GM19467 (cell line): Measurements from ENCODE around the gene GPR18.
"Not testable (repeated sequence)": the region's sequence is repeated elsewhere in the genome, so short reads cannot be mapped to it uniquely, and the experiment has no call there.

Experiments
- ATAC-seq: cut with Tn5 transposase; IDR thresholded peaks from one replicate; pipeline ENCODE4 v1.9.1; 2021; ENCODE audit warnings: mild to moderate bottlenecking, moderate library complexity; ENCODE audit not compliant: unreplicated experiment

Gene GPR18

DNA sequence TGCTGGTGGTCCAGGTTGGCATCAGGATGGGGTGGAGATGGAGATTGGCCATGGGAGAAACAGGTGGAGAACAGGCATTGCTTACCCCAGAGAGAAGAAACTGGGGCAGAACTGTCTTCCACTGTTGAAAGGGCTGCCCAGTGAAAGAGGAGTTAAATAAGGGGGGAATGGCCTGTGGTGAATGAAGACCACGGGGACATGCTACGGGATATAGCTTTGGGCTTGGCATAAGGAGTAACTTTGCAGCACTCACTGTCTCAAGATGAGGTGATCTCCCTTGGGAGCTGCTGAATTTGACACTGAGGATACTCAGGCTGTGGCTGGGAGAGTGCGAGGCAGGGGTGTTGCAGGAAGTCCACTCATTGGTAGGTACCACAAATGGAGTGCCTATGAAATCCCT, 10.6 kb upstream of the GPR18 start:
- ATAC-seq, result no peak

DNA sequence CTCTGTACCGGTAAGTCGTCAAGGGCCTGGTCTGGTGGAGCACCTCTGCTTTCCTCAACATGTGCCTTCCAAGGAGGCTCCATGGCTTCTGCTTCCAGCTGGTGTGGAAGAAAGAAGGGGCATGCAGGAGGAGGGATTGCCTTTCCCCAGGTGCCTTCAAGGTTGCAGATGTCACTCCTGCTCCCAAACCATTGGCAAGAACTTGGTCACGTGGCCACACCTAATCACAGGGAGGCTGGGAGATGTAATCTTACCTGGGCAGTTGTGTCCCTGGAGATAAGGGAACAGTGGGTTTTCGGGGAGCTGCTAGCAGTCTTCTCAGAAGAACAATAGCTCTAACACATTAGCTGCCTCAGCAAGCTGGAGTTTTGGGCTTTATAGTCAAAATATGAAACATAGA, 9.7 kb upstream of the GPR18 start:
- ATAC-seq, result no peak

DNA sequence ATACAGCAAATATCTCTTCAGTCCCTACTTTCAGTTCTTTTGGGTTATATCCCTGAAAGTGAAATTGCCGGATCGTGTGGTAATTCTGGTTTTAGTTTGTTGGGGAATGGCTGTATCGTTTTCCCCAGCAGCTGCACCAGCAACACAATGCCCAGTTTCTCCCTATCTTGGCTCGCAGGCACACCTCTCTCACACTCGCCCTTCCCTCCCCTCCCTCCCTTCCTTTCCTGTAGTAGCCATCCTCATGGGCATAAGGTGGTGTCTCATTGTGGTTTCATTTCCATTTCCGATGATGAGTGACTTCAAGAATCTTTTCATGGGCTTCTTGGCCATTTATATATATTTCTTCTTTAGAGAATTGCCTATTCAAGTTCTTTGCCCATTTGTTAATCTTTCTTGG, 8.6 kb upstream of the GPR18 start:
- ATAC-seq, result no peak

DNA sequence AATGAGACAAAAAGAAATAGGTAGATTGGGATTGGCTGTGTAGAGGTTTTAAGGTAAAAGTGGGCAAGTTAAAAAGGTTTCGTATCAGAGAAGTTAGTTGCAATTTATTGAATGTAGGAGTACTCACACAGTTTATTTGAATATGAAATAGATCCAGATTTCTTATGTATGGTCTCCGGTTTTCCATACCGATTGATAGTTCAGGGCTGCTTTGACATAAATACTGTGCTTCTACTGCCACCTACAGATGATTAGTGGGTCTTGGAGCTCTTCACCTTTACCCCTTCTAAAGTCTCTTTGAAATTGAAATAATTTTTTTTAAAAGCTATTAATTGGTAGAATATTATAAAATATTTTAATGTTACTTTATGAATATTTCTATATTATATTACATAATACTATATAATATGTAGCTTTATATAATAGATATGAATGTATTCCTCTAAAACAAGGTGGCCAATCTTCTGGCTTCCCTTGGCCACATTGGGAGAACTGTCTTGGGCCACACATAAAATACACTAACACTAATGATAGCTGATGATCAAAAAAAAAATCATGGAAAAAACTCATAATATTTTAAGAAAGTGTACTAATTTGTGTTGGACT, 7.7 kb upstream of the GPR18 start:
- ATAC-seq, result no peak

DNA sequence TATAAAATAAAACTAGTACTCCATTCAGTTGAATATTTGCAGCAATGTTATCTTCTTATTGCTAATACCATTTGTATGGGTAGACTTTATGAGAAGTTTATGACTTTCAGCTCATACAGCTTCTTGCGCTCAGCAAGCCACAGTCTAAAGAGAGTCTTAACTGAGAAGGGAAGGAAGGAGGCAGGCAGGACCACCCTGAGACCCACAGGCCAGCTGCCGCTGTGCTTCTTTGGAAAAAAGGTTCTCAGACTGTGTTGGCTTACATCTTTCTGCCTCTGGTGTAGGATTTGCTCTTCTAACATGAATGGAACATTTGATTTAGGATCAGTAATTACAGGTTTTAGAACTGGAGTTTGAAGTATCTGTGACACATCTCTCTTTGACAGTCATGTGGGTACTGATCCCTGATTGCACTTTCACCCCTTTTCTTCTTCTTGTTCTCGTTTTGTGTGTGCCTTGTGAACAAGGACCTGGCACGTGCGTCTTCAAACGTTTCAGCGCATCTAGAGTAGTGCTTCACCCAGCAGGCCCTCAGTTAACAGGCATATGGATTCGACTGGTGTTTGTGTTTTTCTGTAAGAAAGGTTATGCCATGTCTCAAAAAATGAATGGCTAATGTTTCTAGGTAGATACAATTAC, 7.1 kb upstream of the GPR18 start:
- ATAC-seq, result no peak

DNA sequence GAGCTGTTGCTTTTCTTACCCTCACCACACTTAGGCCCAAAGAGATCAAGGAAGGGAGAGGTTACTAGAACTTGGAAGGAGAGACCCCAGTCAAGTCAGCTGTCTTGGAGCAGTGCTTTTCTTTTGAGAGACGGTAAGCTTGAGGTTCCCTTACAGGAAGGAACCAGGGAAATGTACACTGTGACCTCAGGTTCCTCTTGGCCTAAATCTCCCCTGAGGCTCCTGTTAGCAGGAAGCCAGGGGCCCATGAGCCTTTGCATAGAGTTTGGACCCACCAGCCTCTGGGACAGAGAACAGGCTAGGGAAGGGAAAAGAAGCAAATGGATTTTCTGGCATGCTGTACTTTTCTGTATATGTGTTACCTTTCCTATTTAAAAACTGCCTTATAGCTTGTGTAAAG, 5.9 kb upstream of the GPR18 start:
- no peak for ATAC-seq

DNA sequence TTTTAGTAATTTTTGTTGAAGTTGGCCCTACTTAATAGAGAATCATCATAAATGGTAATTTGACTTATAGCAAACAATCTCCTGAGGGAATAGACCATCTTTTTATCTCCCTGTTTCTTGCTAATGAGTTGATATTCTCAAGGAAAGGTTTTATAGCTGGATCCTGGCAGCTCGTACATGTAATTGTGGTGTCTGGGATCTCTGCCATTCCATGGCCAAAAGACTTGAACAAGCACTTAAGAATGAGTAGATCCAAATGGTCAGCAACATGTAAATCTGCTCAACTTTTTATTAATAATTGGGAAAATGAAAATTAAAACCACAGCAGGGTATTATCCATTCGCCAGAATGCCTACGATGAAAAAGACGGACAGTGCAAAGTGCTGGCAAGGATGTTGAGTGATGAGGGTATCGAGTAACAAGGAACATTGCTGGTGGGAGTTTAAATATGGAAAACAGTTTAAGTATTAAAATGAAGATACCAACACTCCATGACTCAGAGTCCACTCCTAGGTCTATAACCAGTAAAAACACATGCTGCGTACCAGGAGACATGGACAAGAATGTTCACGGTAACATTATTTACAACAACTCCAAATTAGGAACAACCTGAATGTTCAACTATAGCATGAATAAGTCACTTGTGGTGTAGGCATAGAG, 5.1 kb upstream of the GPR18 start:
- ATAC-seq, result no peak

DNA sequence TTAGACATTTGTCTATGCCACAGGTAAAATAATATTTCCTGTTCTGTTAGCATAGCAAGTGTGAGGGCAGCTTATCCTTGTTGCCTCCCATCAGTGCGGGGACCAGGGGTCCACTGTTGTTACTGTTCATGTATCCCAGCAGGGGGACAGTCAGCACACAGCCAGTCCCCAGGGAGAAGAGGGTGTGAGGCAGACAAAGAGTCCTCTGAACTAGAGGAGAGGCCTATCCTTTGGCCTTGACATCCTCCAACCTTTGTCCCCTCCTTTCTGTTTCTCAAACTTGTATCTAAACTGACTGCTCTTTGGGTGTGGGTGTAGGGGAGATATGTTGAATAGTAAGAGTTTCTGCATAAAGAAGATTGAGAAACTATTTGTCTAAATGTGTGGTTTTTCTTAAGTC, 2.9 kb upstream of the GPR18 start:
- ATAC-seq, result no peak

DNA sequence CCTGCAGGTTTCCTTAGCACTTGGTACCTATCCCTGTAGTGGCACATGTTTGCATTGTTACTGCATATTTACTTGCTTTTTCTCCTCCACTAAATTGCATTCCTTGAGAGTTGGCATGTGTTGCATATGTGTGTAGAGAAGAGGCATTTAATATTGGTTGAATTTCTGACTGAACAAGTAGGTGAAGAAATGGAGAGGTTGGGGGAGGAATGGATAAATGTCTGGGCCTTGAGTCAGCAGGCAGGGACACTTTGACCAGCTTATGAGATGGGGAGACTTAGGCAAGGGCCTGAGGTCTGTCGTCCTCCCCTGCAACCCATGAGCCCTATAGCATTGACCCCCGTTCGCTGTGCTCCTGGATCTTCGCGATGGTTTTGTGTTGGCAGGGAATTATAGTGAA, 2.0 kb upstream of the GPR18 start:
- ATAC-seq, result no peak

DNA sequence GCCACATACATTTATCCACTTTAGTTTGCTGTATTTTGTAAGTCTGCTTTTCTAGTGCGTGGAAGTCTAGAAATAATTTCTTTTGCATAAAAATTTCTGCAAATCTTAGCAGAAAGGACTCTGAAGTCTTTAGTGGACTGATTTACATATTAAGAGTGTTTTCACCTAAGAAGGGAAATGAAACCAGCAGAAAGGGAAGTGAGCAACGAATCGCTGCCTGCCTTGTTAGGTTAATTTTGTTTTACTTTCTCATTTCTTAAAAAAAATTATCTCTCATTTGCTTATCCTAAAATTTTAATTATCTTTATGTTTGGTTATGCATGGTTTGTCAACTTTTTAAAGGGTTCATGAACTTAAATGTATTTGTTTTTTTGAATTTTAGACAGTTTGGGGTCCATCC, 767 bp upstream of the GPR18 start:
- peak; percentile 62 for ATAC-seq

DNA sequence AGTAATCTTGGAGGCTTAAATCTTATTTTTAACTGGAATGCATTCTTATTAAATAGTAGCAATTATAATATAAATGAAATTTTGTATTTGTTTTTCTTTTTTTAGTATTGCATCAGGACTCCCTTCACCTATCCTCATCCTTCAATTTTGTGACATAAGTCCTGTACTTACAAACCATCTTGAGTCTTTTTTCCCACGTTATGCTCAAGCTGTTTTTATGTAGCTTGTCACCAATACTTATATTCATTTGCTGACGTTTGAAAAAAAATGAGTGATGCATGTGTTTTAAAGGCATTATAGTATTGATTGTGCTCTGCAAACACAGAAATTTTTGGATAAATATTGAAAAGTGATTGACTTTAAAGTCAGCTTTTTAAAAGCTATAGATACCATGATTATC, 888 bp downstream of the GPR18 start:
- ATAC-seq, result no peak

DNA sequence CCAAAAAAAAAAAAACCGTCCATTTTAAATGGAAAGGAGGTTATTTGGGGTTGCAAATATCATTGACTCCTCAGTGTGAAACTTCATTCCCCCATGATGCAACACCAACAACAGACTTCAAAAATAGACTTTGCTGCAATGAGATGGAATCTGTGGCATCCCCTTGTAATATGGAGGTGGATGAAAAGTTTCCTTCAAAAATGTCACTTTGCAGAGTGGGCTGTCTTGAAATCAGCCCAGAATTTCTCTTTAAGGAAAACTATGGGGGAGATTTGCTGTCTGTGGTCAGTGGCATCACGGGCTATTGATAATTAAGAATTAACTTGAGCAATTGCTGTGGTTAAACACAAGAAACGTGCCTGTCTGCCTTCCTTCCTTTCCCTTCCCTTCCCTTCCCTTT, 1.5 kb downstream of the GPR18 start:
- ATAC-seq, result no peak

DNA sequence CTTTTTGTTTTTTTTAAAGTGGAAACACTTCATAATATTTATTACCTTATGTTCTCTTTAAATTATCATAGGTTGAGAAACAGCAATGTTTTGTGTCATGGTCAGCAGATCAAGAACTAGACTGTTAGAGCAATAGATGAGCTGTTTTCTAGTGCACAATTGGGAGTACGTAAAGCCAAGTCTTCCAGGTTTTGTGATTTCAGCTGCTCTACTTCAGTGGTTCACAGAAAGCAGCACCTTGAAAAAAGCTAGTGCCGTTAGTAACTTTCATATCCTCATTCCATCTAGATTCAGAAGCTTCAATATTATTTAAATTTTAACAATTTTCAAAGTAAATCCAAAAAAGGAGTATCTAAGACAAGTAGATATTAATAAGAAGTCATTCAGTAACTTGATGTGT, 1.9 kb downstream of the GPR18 start:
- ATAC-seq, result no peak

DNA sequence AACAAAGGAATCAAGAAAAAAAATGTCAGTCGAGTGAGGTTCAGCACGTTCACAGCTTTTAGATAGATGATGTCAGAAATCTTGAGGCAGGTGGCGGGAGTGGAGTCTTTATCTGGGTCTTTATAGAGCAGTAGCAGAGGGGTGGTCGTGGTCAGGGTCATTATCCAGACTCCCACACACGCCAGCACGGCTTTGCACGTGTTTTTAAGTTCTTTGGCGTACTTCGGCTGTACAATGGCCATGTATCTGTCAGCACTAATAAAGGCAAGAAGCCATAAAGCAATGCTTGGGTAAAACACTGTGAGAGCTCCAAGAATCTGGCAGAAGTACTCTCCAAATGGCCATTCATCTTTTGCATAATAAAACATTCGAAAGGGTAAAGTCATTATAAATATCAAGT, 2.9 kb downstream of the GPR18 start:
- no peak for ATAC-seq

DNA sequence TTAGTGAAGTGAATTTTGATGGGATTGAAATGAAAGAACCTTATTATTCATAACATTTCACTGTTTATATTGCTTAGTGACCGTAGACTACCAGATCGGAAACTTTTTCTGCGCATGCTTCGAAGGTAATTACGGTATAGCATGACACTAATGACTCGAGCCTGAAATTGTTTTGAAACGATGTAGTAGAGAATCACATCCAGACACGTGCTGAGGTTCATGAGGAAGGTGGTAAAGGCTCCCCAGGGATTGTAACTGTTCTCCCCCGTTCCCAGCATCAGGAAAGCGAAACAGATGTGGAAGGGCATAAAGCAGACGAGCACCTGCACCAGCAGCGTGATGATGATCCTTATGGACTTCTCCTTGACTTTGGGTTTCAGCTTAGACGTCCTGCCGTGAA, 3.3 kb downstream of the GPR18 start:
- no peak for ATAC-seq

DNA sequence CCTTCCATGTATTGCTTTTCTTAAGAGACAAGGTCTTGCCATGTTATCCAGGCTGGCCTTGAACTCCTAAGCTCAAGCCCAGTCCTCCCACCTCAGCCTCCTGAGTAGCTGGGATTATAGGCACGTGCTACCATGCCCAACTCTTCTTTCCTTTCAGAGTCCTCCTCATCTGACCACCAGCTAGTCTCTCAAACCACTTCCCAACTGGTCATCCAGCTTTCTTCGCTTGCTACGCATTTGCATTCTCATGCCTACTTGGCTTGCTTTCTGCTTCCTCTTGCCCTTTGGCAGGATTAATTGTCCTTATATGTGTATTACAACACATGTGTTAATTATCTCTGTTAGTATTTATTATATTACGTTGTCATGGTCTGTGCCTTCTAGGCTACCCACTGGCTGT, 6.3 kb downstream of the GPR18 start:
- ATAC-seq, result no peak

DNA sequence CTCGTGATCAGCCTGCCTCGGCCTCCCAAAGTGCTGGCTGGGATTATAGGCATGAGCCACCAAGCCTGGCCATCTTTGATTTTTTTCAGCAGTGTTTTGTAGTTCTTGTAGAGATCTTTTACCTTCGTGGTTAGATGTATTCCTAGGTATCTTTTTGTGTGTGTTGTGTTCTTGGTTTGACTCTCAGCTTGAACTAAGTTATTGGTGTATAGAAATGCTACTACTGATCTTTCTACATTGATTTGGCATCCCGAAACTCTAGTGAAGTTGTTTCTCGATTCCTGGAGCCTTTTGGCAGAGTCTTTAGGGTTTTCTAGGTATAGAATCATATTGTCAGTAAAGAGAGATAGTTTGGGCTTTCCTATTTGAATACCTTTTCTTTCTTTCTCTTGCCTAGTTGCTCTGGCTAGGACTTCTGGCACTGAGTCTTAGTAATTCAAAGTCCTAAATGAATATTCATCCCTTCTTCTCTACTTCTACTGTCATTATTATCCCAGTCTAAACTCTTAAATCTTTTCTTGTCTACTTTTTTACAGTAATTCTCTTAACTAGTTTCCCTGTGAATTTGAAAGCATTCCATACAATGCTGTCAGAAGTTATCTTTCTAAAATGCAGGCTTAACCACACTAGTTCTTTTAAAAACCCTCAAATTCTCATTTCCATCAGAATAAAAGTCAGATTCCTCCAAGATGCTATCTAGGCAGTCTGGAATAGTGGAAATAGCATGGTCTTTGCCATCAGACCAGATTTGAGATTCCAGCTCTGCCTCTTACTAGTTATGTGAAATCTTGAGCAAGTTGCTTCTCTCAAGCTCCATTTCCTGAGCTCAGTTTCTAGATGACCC, 7.0 kb downstream of the GPR18 start:
- ATAC-seq, result no peak

DNA sequence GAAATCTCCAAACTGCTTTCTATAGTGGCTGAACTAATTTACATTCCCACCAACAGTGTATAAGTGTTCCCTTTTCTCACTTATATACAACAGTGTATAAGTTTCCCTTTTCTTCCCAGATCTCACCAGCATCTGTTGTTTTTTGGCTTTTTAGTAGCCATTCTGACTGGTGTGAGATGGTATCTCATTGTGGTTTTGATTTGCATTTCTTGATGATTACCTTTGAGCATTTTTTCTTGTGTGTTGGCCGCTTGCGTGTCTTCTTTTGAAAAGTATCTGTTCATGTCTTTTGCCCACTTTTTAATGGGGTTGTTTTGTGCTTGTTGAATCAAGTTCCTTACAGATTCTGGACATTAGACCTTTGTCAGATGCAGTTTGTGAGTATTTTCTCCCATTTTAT, 8.6 kb downstream of the GPR18 start:
- ATAC-seq, result not testable (repeated sequence)

DNA sequence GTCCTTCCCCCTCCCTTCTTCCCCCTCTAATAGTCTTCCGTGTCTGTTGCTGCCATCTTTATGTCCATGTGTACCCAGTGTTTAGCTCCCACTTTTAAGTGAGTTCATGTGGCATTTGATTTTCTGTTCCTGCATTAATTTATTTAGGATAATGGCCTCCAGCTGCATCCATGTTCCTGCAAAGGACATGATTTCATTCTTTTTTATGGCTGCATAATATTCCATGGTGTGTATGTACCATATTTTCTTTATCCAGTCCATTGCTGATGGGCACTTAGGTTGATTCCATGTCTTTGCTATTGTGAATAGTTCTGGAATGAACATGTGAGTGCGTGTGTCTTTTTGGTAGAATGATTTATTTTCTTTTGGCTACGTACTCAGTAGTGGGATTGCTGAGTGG, 9.0 kb downstream of the GPR18 start:
- not testable (repeated sequence) for ATAC-seq

DNA sequence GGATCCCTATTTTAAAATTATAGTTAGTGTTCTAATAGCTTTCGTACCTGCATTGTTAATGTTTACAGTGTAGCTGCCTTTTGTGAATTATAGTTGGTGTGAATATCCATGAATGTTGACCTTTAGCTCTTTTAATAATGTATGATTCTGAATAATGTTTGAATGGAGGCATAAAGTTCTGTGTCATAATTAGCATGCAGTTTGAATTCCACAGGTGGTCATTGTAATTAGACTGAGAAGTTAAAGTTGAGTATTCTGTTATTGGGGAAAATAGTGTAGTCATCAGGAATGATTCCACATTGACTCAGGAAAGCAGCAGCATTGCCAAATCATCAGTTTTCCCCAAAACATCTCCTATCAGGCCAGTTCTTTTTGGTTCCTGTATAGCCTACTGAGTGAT, 12.1 kb downstream of the GPR18 start:
- ATAC-seq, result no peak

DNA sequence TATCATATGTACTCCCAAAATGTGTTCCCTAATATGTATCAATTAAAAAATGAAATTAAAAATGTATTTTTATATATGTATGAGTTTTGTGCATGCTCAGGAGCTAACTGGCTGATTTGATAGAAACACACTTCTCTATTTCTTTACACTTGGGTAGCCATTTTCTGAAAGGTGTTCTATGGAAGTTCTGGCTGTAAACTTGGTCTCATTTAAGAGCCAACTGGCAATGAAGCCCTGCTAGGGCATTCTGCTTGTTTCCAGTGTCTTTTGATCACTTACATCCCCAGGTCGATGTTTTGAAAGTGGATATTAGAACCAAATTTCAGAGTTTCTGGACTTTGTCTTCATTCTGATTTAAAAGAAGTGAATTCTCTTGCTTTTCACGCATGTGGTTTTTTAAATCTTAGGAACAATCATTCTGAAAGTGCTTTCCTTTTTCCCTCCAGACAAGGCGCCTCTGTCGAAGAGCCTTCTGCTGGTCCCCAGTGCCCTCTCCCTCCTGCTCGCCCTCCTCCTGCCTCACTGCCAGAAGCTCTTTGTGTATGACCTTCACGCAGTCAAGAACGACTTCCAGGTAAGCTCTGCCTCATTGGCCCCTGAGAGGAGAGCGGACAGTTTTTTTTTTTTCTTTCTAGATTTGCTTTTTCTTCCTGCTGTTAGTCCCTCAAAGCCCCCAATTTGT, 20.1 kb downstream of the GPR18 start:
- ATAC-seq, result peak; percentile 60
